Epithelial cell of proximal tubule (primary cell): ENCODE results near the gene TAGLN2. TPM values are rescaled to one million over a fixed set of nuclear protein-coding genes. Genes with fewer than 3 reads are reported as not detected.

Experiments used
- DNase-seq: peaks from one replicate; pipeline ENCODE4 v3.0.0-alpha.2; 2011; ENCODE audit warnings: low read depth
- H3K4me3 ChIP-seq: 2 replicates; pipeline ENCODE4 v1.5.1; 2011; ENCODE audit warnings: low read depth, mild to moderate bottlenecking, low read length
- total RNA-seq: library from RNA; depleted of rRNA; stranded (reverse); fragments of >200 nt; gene quantifications from 2 replicates; pipeline ENCODE4 v1.2.3, GENCODE V29; 2015
- TF ChIP-seq, protein P1 (sequence below): conservative IDR thresholded peaks from 2 replicates; pipeline ENCODE4 v1.5.1; 2012; ENCODE audit warnings: low read depth, mild to moderate bottlenecking, low read length

TAGLN2 gene
- total RNA-seq, 1 donor from 2014 or later = 584 TPM

DNA sequence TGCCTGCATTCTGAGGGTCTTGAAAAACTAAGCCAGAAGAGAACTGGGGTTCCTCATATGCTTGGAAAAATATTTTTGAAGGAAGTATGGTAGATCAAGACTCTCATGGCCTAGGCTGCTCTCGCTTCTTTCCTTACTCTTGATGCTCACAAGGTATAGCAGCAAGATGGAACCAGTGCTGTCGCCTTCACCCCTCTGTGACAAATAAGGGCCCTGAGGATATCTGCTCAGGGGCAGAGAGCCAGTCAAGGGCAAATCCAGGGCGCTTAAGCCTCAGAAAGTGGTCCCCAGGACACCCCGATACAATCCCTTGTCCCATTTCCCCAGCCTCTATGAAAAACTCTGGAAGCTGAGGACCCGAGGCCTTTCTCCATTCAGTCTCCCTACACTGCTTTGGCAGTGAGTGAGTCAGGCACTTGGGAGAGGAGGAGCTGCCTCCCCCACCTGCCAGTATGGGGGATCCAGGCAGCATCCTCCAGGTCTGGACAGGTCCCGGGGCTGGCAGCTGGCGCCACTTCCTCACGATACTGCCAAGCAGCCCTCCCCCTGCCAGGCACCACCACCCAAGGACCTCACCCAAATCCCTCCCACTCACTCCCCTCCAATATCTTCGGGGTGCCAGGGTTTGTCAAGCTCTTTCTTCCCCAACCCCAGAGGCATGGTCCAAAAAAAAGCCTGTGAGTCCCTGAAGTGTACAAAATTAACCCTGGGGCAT lies 18.8 kb upstream of the TAGLN2 start:
- no peak for DNase-seq

DNA sequence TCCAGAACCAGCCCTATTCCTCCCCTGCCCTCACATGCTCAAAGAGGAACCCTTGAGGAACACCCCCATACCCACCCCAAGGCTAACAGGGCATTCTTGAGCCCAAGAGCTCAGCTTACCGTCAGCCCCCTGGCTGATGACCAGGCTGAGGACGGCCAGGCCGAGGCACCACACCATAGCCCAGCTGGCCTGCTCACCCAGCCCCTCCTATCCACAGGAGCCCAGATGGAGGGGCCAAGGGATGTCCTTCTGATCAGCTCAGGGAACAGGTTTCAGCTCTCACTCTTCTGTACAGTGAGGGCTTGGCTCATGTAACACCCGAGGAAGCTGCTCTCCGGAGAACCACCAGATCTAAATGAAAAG lies 18.0 kb upstream of the TAGLN2 start:
- TF ChIP-seq, protein P1, sequence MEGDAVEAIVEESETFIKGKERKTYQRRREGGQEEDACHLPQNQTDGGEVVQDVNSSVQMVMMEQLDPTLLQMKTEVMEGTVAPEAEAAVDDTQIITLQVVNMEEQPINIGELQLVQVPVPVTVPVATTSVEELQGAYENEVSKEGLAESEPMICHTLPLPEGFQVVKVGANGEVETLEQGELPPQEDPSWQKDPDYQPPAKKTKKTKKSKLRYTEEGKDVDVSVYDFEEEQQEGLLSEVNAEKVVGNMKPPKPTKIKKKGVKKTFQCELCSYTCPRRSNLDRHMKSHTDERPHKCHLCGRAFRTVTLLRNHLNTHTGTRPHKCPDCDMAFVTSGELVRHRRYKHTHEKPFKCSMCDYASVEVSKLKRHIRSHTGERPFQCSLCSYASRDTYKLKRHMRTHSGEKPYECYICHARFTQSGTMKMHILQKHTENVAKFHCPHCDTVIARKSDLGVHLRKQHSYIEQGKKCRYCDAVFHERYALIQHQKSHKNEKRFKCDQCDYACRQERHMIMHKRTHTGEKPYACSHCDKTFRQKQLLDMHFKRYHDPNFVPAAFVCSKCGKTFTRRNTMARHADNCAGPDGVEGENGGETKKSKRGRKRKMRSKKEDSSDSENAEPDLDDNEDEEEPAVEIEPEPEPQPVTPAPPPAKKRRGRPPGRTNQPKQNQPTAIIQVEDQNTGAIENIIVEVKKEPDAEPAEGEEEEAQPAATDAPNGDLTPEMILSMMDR = no peak
- H3K4me3 ChIP-seq = no peak overlapping the region
- no peak for DNase-seq

More for the DNA sequence above, 18.8 kb upstream of the TAGLN2 start:
- TF ChIP-seq, protein P1 = no peak
- H3K4me3 ChIP-seq = no peak overlapping the region

DNA sequence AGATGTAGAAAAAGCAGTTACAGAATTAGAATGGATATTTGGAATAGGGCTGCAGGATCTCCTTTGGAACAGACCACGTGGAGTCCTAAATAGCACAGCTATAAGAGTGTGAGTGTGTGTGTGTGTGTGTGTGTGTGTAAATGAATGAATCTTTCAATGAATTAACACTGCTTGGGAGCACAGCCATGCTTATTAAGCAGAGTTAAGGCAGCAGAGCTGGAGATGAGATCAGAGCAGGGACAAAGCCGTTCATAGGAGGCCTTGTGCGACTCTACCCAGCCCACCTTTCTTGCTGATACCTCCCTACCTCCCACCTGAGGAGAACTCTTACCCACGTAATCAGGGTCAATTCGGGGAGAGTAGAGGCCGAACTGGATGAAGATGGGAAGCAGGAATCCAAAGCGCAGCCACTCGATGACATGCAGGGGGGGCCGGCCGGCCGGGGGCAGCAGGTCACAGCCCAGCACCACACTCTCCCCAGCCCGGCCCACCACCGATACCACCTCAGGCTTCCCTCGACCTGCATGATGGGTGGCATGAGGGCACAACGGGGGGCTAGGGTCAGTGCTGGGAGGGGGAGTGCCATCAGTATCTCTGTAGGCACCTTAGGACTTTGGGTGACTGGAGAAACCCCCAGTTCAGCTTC lies 17.4 kb upstream of the TAGLN2 start:
- DNase-seq = no peak
- no peak overlapping the region for H3K4me3 ChIP-seq
- TF ChIP-seq, protein P1 = no peak

DNA sequence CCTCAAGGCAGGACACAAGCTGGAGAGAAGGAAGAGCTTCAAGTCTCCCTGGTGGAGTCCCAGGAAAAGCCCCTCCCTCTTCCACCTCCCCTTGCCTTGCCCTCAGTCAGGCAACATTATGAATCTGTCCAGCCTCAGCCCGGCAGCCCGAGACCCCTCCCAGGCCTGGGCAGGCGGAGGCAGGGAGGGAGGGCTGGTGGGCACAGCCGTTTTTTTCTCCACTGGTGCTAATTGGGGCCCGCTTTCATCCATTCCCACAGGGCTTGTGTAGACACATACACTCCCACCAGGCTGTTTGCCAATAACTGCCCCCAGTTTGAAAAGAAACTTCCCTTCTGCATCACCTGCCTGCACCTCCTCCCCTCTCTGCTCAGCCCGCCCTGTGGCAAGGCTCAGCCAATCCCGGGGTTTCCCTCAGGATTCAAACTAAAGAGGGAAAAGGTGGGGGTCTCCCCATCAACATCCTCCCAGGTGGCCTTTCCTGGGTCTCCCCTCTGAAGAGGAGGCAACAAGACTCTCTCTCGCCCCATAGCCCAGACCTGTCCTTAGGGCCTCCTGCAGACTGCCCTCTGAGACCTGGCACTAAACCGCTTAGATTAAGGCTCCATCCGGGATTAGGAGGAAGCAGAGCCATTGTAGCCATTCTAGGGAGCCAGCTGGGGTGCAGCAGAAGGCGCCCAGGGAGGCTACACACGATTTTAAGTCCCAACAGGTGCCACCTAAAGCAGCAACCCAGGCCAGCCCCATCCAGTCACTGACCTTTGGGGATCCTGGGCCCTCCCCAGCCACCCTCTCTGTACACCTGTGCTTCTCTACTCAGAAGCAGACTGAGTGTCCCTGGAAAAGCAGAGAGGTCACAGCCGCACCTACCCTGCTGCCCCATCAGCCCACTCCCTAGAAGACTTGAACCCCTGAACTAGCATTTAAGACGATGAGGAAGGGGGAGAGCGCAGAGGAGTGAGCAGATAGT lies 16.6 kb upstream of the TAGLN2 start:
- no peak for DNase-seq
- TF ChIP-seq, protein P1 = no peak
- no peak overlapping the region for H3K4me3 ChIP-seq

DNA sequence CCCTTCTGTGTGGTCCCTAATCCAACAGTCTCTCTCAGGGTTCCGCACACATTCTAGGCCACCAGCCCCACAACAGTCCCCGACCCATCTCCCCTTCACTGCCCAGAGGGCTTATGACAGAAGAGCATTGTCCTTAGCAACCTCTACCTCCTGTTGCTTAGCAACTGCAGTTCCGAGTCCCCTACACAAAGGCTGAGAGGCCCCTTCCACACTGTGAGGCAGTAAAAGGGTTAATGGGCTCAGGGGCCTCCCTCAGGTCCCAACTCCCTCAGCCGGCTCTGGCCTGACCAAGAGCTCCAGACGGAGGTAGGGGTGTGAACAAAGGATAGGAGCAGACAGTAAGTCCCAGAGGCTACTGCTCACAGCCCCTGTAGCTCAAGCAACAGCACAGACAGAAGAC lies 15.8 kb upstream of the TAGLN2 start:
- TF ChIP-seq, protein P1 = no peak
- no peak for DNase-seq
- H3K4me3 ChIP-seq = no peak overlapping the region

DNA sequence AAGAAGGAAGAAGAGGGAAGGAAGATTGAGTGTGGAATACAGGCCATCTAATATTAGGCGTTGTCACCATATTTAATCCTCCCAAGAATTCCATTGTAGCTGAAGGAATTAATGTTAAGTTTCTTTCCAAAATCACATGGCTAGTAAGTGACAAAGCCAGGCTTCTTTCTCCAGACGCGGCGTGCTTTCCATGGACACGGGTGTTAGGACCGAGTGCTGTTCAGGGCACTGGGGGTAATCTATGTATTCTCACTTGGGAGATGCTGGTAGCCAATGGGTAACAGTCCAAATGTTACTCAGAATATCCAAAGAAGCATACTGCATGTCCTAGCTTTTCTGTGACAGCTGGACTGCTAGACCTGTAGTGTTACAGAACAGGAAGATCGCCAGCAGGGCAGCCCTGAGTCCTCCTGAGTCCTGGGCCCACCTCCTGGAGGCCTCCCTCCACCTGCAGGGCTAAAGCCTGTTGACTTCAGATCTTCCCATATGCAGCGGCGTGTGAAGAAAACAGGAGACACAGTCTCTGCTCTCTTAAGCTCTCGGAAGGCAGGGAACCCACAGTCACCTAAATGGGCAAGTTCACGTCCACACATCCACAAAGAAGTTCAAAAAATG lies 14.8 kb upstream of the TAGLN2 start:
- TF ChIP-seq, protein P1 = no peak
- no peak for DNase-seq
- no peak overlapping the region for H3K4me3 ChIP-seq
